GM12878 (cell line): Measurements from ENCODE around the gene ATP8A1. TPM values are rescaled to one million over a fixed set of nuclear protein-coding genes. Genes with fewer than 3 reads are reported as not detected.

Experiments used
- ATAC-seq: fragments of 200-7000 bp; cut with Tn5 transposase; 3 replicates; pipeline ENCODE4 v1.9.1; 2020; ENCODE audit warnings: mild to moderate bottlenecking, moderate library complexity
- BruUV-seq: library from RNA; stranded (reverse); fragments of 400-500 nt; replicated peaks from 2 replicates; lab custom pipeline; 2021; lab: Mats Ljungman, UMichigan
- CTCF ChIA-PET: fragments of 300-600 bp; sonication (Branson Sonifier 250); formaldehyde crosslinking; extraction: SDS; loops from one replicate; lab custom pipeline; 2021; ENCODE audit warnings: inconsistent platforms; lab: Yijun Ruan, JAX
- POLR2A ChIA-PET: fragments of 350-600 bp; formaldehyde crosslinking; extraction: SDS; loops from one replicate; lab custom pipeline; 2021; ENCODE audit warnings: inconsistent platforms; lab: Charles Lee
- RAD21 ChIA-PET: fragments of 300-600 bp; sonication (Branson Sonifier 250); formaldehyde crosslinking; loops from one replicate; lab custom pipeline; 2023; ENCODE audit warnings: antibody characterized with exemption; ENCODE audit not compliant: unreplicated experiment; lab: Charles Lee
- SMC1A ChIA-PET: fragments of 300-600 bp; sonication (Branson Sonifier 250); formaldehyde crosslinking; loops from one replicate; lab custom pipeline; 2023; ENCODE audit not compliant: unreplicated experiment, uncharacterized antibody; lab: Charles Lee
- DNase-seq: peaks from one replicate; pipeline ENCODE4 v3.0.0-alpha.2; 2011; ENCODE audit warnings: low read depth, low spot score
- FAIRE-seq: peaks from 3 replicates; lab custom pipeline; 2011; peaks lifted over from hg19 to GRCh38; lab: Jason Lieb, UNC
- H2AFZ ChIP-seq: 2 replicates; pipeline ENCODE4 v1.6.0; 2011; ENCODE audit warnings: low read depth, low read length, control low read depth; ENCODE audit not compliant: control insufficient read depth
- H3K27ac ChIP-seq: 2 replicates; pipeline ENCODE4 v1.5.1; 2011; ENCODE audit warnings: control low read depth; ENCODE audit not compliant: control insufficient read depth, insufficient read depth
- H3K27me3 ChIP-seq, 2 experiments: replicated peaks in 1 of 2; 2 replicates each; pipeline versions ENCODE4 v1.6.0 to v1.6.1; 2011; ENCODE audit warnings: low read length in 1 of 2; ENCODE audit not compliant: control insufficient read depth in 2 of 2, insufficient read depth in 2 of 2
- H3K36me3 ChIP-seq, 2 experiments: 2 replicates each; pipeline ENCODE4 v1.5.1; 2011; ENCODE audit warnings: low read length in 1 of 2; ENCODE audit not compliant: control insufficient read depth in 2 of 2, insufficient read depth in 2 of 2
- H3K4me1 ChIP-seq: 2 replicates; pipeline ENCODE4 v1.6.1; 2011; ENCODE audit warnings: mild to moderate bottlenecking, low read length, moderate library complexity, mixed read lengths; ENCODE audit not compliant: control insufficient read depth, insufficient read depth
- H3K4me2 ChIP-seq: 2 replicates; pipeline ENCODE4 v1.6.0; 2011; ENCODE audit warnings: control low read depth; ENCODE audit not compliant: control insufficient read depth, insufficient read depth
- H3K4me3 ChIP-seq: fragments of 200-600 bp; sonication (generic); 2 replicates; pipeline ENCODE4 v1.5.1; 2016
- H3K79me2 ChIP-seq: 2 replicates; pipeline ENCODE4 v1.6.0; 2011; ENCODE audit warnings: low read length; ENCODE audit not compliant: control insufficient read depth, insufficient read depth
- H3K9ac ChIP-seq: 2 replicates; pipeline ENCODE4 v1.8.0; 2011; ENCODE audit warnings: low read length, control low read depth, mixed read lengths; ENCODE audit not compliant: control insufficient read depth, insufficient read depth
- H3K9me3 ChIP-seq: replicated peaks from 3 replicates; pipeline ENCODE4 v1.5.1; 2011; ENCODE audit warnings: mild to moderate bottlenecking, low read length; ENCODE audit not compliant: control insufficient read depth, insufficient read depth
- H4K20me1 ChIP-seq: 2 replicates; pipeline ENCODE4 v1.6.0; 2011; ENCODE audit not compliant: control insufficient read depth, insufficient read depth
- BMI1 ChIP-seq: fragments of 450-650 bp; IDR thresholded peaks from 2 replicates; pipeline ENCODE4 v1.6.1; 2016; ENCODE audit warnings: mild to moderate bottlenecking, moderate library complexity, borderline replicate concordance
- CHD4 ChIP-seq: fragments of 200-600 bp; sonication (generic); IDR thresholded peaks from 2 replicates; pipeline ENCODE4 v1.6.1; 2016; ENCODE audit warnings: mild to moderate bottlenecking
- CREM ChIP-seq: IDR thresholded peaks from 2 replicates; pipeline ENCODE4 v1.6.1; 2014; ENCODE audit warnings: antibody characterized with exemption, low read depth
- EGR1 ChIP-seq, 2 experiments: IDR thresholded peaks; 1 replicate in 1 of 2; 2 replicates in 1 of 2; pipeline ENCODE4 v1.6.1; 2011 to 2012; ENCODE audit warnings: low read depth in 2 of 2, low read length in 2 of 2, borderline replicate concordance in 1 of 2, mild to moderate bottlenecking in 1 of 2, moderate library complexity in 1 of 2
- ESRRA ChIP-seq: IDR thresholded peaks from 2 replicates; pipeline ENCODE4 v1.6.1; 2012; ENCODE audit warnings: mild to moderate bottlenecking, low read length, improper control_type of control experiment
- IKZF1 ChIP-seq: fragments of 450-650 bp; conservative IDR thresholded peaks from 2 replicates; pipeline ENCODE4 v1.6.1; 2017; ENCODE audit warnings: antibody characterized with exemption, mild to moderate bottlenecking
- IRF4 ChIP-seq: IDR thresholded peaks from 2 replicates; pipeline ENCODE4 v1.6.1; 2011; ENCODE audit warnings: low read depth, low read length
- NFXL1 ChIP-seq: fragments of 450-650 bp; IDR thresholded peaks from 2 replicates; pipeline ENCODE4 v1.6.1; 2017; ENCODE audit warnings: antibody characterized with exemption, mild to moderate bottlenecking, borderline replicate concordance
- PAX8 ChIP-seq: fragments of 450-650 bp; IDR thresholded peaks from 2 replicates; pipeline ENCODE4 v1.6.1; 2017; ENCODE audit warnings: mild to moderate bottlenecking, moderate library complexity
- PML ChIP-seq: IDR thresholded peaks from 2 replicates; pipeline ENCODE4 v1.6.1; 2012; ENCODE audit warnings: low read length, inconsistent platforms
- RAD51 ChIP-seq: fragments of 450-650 bp; IDR thresholded peaks from 2 replicates; pipeline ENCODE4 v1.6.1; 2016; ENCODE audit warnings: moderate library complexity, mild to moderate bottlenecking, inconsistent platforms
- SP1 ChIP-seq: IDR thresholded peaks from one replicate; pipeline ENCODE4 v1.6.1; 2011; ENCODE audit warnings: low read depth, low read length
- YBX1 ChIP-seq: fragments of 450-650 bp; IDR thresholded peaks from 2 replicates; pipeline ENCODE4 v1.6.1; 2016; ENCODE audit warnings: antibody characterized with exemption
- ZNF24 ChIP-seq: fragments of 450-650 bp; IDR thresholded peaks from 2 replicates; pipeline ENCODE4 v1.6.1; 2017; ENCODE audit warnings: antibody characterized with exemption, mild to moderate bottlenecking
- WGBS: methylation state at CpG from one replicate; pipeline ENCODE4 v1.1.6; 2016; ENCODE audit warnings: low lambda C conversion rate; ENCODE audit not compliant: insufficient replicate concordance, insufficient coverage; ENCODE audit errors: missing lambda C conversion rate; 5-methylcytosine and 5-hydroxymethylcytosine counted together
- in situ Hi-C: fragments of 300-500 bp; cut with MboI; formaldehyde crosslinking; loops from 9 replicates; pipeline ENCODE4 v1.14.3; 2018; ENCODE audit warnings: mixed read lengths
- intact Hi-C: fragments of 100-400 bp; cut with micrococcal nuclease; formaldehyde crosslinking; loops from one replicate; pipeline ENCODE4 v1.14.2; 2022; ENCODE audit not compliant: unreplicated experiment
- polyA plus RNA-seq, 11 experiments: library from polyadenylated mRNA; depleted of rRNA in 4 of 11; unstranded in 6 of 11; stranded (reverse) in 5 of 11; fragments of >200 nt; fragmentation: Nextera tagmentation in 4 of 11; fragmentation: Illumina TruSeq in 1 of 11; extraction: Ambion mirVana in 4 of 11; extraction: Trizol in 1 of 11; gene quantifications; 1 replicate in 1 of 11; 2 replicates in 10 of 11; pipeline versions ENCODE4 v1.2.1 to v1.2.3, GENCODE V29; 2011 to 2016; ENCODE audit warnings: inconsistent platforms in 2 of 11, missing spikeins in 2 of 11, low read depth in 1 of 11
- total RNA-seq, 4 experiments: library from RNA; depleted of rRNA in 3 of 4; stranded (reverse); fragments of >200 nt in 3 of 4; fragmentation: Illumina TruSeq in 1 of 4; extraction: Trizol in 1 of 4; gene quantifications; 2 replicates each; pipeline versions ENCODE4 v1.2.1 to v1.2.3, GENCODE V29; 2013 to 2021
- TF ChIP-seq, protein P1 (sequence below): fragments of 450-650 bp; IDR thresholded peaks from 2 replicates; pipeline ENCODE4 v1.6.1; 2017; ENCODE audit warnings: mild to moderate bottlenecking
- TF ChIP-seq, protein P2 (sequence below), 3 experiments: IDR thresholded peaks in 2 of 3; conservative IDR thresholded peaks in 1 of 3; 2 replicates each; pipeline ENCODE4 v1.5.1; 2011; ENCODE audit warnings: low read depth in 3 of 3, low read length in 3 of 3, mild to moderate bottlenecking in 3 of 3, control low read depth in 2 of 3, moderate library complexity in 2 of 3, inconsistent platforms in 1 of 3, mixed read lengths in 1 of 3; ENCODE audit not compliant: control insufficient read depth in 2 of 3, insufficient read depth in 1 of 3; ENCODE audit errors: extremely low read depth in 1 of 3
- TF ChIP-seq, protein P3 (sequence below): fragments of 450-650 bp; IDR thresholded peaks from 2 replicates; pipeline ENCODE4 v1.6.1; 2014; ENCODE audit warnings: mild to moderate bottlenecking

Gene ATP8A1
- total and polyA plus RNA-seq, 10 of the 15 experiments (the other 5 are each of a cell fraction or from before 2014, with no cell fraction given), result 9.0 to 116 (median 37.3) TPM

DNA sequence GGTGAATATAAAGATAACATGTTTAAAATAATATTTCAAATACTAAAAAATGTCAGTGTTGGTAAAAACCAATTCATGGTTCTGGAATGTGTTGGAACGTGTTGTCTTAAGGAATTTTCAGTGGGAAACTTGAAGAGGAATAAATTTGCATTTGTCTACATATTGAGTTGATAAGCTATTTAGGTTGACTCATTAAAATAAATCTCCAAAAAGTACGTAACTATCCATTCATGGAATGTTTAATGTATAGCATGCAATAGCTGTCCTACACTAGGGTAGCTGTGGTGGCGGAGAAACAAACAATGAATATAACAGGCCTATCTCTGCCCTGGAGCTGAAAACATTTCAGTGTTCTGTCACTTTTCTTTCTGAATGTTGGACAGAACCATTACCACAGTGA is 239.4 kb downstream of the ATP8A1 start:
- no peaks in the 10 kb centered on the region for H3K4me1 ChIP-seq
- H2AFZ ChIP-seq, result no peak overlapping the region
- no peaks in the 10 kb centered on the region for H3K9me3 ChIP-seq
- no peak overlapping the region for H3K9ac ChIP-seq
- intact Hi-C loops, result no loop called here
- BruUV-seq, result no TSS peak
- no peak overlapping the region for H3K4me3 ChIP-seq
- no peaks in the 10 kb centered on the region for H3K79me2 ChIP-seq
- WGBS, result 95% methylated on average over 3 of the region's 3 CpGs
- in situ Hi-C loops, result no loop called here
- no peak overlapping the region for H3K27ac ChIP-seq
- POLR2A ChIA-PET, result no interaction called here
- ATAC-seq (no peak), FAIRE-seq (no peak), DNase-seq (no peak)
- no peaks in the 10 kb centered on the region for H3K27me3 ChIP-seq
- SMC1A ChIA-PET, result interaction anchor here (0.6 to 1.0 kb wide), 3 partner anchors 33 to 179 kb away, joined by 3 read pairs; no protein-coding TSS in a partner anchor
- no peak for TF ChIP-seq CREM
- TF ChIP-seq EGR1 (IDR thresholded peaks at IDR 0.05; ENCODE audit: borderline replicate concordance in 1 of 2, low read depth in 2 of 2, low read length in 2 of 2), result no peak
- TF ChIP-seq PAX8, result no peak
- TF ChIP-seq NFXL1, result no peak
- TF ChIP-seq IKZF1, result no peak
- TF ChIP-seq RAD51, result no peak
- no peak for TF ChIP-seq PML
- TF ChIP-seq IRF4, result no peak
- TF ChIP-seq, protein P1, sequence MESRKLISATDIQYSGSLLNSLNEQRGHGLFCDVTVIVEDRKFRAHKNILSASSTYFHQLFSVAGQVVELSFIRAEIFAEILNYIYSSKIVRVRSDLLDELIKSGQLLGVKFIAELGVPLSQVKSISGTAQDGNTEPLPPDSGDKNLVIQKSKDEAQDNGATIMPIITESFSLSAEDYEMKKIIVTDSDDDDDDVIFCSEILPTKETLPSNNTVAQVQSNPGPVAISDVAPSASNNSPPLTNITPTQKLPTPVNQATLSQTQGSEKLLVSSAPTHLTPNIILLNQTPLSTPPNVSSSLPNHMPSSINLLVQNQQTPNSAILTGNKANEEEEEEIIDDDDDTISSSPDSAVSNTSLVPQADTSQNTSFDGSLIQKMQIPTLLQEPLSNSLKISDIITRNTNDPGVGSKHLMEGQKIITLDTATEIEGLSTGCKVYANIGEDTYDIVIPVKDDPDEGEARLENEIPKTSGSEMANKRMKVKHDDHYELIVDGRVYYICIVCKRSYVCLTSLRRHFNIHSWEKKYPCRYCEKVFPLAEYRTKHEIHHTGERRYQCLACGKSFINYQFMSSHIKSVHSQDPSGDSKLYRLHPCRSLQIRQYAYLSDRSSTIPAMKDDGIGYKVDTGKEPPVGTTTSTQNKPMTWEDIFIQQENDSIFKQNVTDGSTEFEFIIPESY, result no peak
- no peak for TF ChIP-seq ESRRA
- TF ChIP-seq, protein P2, sequence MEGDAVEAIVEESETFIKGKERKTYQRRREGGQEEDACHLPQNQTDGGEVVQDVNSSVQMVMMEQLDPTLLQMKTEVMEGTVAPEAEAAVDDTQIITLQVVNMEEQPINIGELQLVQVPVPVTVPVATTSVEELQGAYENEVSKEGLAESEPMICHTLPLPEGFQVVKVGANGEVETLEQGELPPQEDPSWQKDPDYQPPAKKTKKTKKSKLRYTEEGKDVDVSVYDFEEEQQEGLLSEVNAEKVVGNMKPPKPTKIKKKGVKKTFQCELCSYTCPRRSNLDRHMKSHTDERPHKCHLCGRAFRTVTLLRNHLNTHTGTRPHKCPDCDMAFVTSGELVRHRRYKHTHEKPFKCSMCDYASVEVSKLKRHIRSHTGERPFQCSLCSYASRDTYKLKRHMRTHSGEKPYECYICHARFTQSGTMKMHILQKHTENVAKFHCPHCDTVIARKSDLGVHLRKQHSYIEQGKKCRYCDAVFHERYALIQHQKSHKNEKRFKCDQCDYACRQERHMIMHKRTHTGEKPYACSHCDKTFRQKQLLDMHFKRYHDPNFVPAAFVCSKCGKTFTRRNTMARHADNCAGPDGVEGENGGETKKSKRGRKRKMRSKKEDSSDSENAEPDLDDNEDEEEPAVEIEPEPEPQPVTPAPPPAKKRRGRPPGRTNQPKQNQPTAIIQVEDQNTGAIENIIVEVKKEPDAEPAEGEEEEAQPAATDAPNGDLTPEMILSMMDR (IDR thresholded peaks at IDR 0.05 in 2 of 3, conservative IDR thresholded peaks at IDR 0.05 in 1 of 3; ENCODE audit: control insufficient read depth in 2 of 3, extremely low read depth in 1 of 3, insufficient read depth in 1 of 3, low read depth in 3 of 3, low read length in 3 of 3), result no peak
- TF ChIP-seq, protein P3, sequence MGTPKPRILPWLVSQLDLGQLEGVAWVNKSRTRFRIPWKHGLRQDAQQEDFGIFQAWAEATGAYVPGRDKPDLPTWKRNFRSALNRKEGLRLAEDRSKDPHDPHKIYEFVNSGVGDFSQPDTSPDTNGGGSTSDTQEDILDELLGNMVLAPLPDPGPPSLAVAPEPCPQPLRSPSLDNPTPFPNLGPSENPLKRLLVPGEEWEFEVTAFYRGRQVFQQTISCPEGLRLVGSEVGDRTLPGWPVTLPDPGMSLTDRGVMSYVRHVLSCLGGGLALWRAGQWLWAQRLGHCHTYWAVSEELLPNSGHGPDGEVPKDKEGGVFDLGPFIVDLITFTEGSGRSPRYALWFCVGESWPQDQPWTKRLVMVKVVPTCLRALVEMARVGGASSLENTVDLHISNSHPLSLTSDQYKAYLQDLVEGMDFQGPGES, result no peak
- no peak for TF ChIP-seq ZNF24
- TF ChIP-seq SP1, result no peak
- TF ChIP-seq BMI1, result no peak
- TF ChIP-seq YBX1, result no peak
- no peak for TF ChIP-seq CHD4
- RAD21 ChIA-PET, result no interaction called here
- H3K36me3 ChIP-seq, result peaks cover 2 to 12% of the 10 kb centered on the region in 2 experiments
- CTCF ChIA-PET, result interaction anchor here (1.7 to 4.1 kb wide), 2 partner anchors 83 to 102 kb away, joined by 5 to 21 read pairs; no protein-coding TSS in a partner anchor
- no peaks in the 10 kb centered on the region for H4K20me1 ChIP-seq
- H3K4me2 ChIP-seq, result no peak overlapping the region
